Peyer's patch (tissue), 4 donors: Measurements from ENCODE around the gene CLINT1. TPM values are rescaled to one million over a fixed set of nuclear protein-coding genes. Genes with fewer than 3 reads are reported as not detected.
"Not testable (repeated sequence)": the region's sequence is repeated elsewhere in the genome, so short reads cannot be mapped to it uniquely, and the experiment has no call there.

ENCODE experiments used
- DNase-seq, 3 donors: peaks; one replicate each; pipeline ENCODE4 v3.0.0-alpha.2; 2017 to 2019
- H3K27ac ChIP-seq, 4 donors: fragments of 200-600 bp; sonication (generic); one replicate each; pipeline ENCODE4 v1.5.1; 2016 to 2019
- H3K27me3 ChIP-seq, 2 donors: fragments of 200-600 bp; sonication (generic); one replicate each; pipeline ENCODE4 v1.5.1; 2019
- H3K36me3 ChIP-seq, 3 donors: fragments of 200-600 bp; sonication (generic); one replicate each; pipeline ENCODE4 v1.5.1; 2016 to 2019
- H3K4me1 ChIP-seq, 4 donors: fragments of 200-600 bp; sonication (generic); one replicate each; pipeline ENCODE4 v1.5.1; 2016 to 2019
- H3K4me3 ChIP-seq, 4 donors: fragments of 200-600 bp; sonication (generic); 1 replicate in 3 of 4; 2 replicates in 1 of 4; pipeline ENCODE4 v1.5.1; 2016 to 2019; ENCODE audit warnings: mild to moderate bottlenecking in 1 of 4
- H3K9me3 ChIP-seq, 4 donors: fragments of 200-600 bp; sonication (generic); one replicate each; pipeline ENCODE4 v1.5.1; 2016 to 2019; ENCODE audit warnings: mild to moderate bottlenecking in 1 of 4
- CTCF ChIP-seq, 6 experiments: fragments of 450-650 bp in 4 of 6; fragments of 200-600 bp in 2 of 6; sonication (generic) in 1 of 6; IDR thresholded peaks; one replicate each; pipeline ENCODE4 v1.5.1; 2017 to 2019; ENCODE audit warnings: antibody characterized with exemption in 6 of 6, mild to moderate bottlenecking in 3 of 6, moderate library complexity in 1 of 6
- POLR2A ChIP-seq, 2 donors: fragments of 450-650 bp; IDR thresholded peaks; one replicate each; pipeline ENCODE4 v1.5.1; 2017; ENCODE audit warnings: antibody characterized with exemption in 2 of 2, mild to moderate bottlenecking in 2 of 2, moderate library complexity in 2 of 2
- total RNA-seq, 4 donors: library from RNA; depleted of rRNA; stranded (reverse); fragments of >200 nt; gene quantifications; one replicate each; pipeline ENCODE4 v1.1.0, GENCODE V29; 2016

CLINT1 gene
- total RNA-seq, 4 donors from 2014 or later: 115 to 177 (median 133) TPM

- TF ChIP-seq CTCF (IDR thresholded peaks at IDR 0.05): no peak
- TF ChIP-seq POLR2A (IDR thresholded peaks at IDR 0.05): no peak
- no peaks in the 10 kb centered on the region for H3K36me3 ChIP-seq
- peaks cover 0 to 3% (median 0%) of the 10 kb centered on the region in 4 donors for H3K9me3 ChIP-seq
- no peaks in the 10 kb centered on the region for H3K4me1 ChIP-seq
- no peak overlapping the region for H3K27ac ChIP-seq
- no peak for DNase-seq
- no peaks in the 10 kb centered on the region for H3K27me3 ChIP-seq
- no peak overlapping the region for H3K4me3 ChIP-seq
Measured at GRCh38 chr5:157886796-157887380, 27.9 kb upstream of the CLINT1 start.

- DNase-seq, H3K4me3 ChIP-seq, H3K27ac ChIP-seq: not testable (repeated sequence)
Measured at GRCh38 chr5:157885051-157885450, 26.1 kb upstream of the CLINT1 start.

GRCh38 chr5:157881498-157881897, 22.6 kb upstream of the CLINT1 start:
- not testable (repeated sequence) for DNase-seq, H3K27me3 ChIP-seq, H3K9me3 ChIP-seq, H3K4me1 ChIP-seq, H3K4me3 ChIP-seq, H3K27ac ChIP-seq, H3K36me3 ChIP-seq

More at GRCh38 chr5:157885051-157885450, 26.1 kb upstream of the CLINT1 start:
- not testable (repeated sequence) for H3K27me3 ChIP-seq, H3K4me1 ChIP-seq, H3K36me3 ChIP-seq, H3K9me3 ChIP-seq

- Histone ChIP-seq H3K4me3 (no peak overlapping the region), H3K36me3 (no peaks in the 10 kb centered on the region), H3K9me3 (no peaks in the 10 kb centered on the region), H3K27me3 (no peaks in the 10 kb centered on the region), H3K27ac (no peak overlapping the region), H3K4me1 (no peaks in the 10 kb centered on the region)
- no peak for TF ChIP-seq CTCF (IDR thresholded peaks at IDR 0.05)
- DNase-seq: no peak
Measured at GRCh38 chr5:157877821-157878220, 18.9 kb upstream of the CLINT1 start.

GRCh38 chr5:157874861-157875260, 15.9 kb upstream of the CLINT1 start:
- Histone ChIP-seq H3K9me3 (no peaks in the 10 kb centered on the region), H3K27me3 (no peaks in the 10 kb centered on the region), H3K36me3 (no peaks in the 10 kb centered on the region), H3K27ac (no peak overlapping the region), H3K4me1 (no peaks in the 10 kb centered on the region), H3K4me3 (no peak overlapping the region)
- no peak for TF ChIP-seq POLR2A (IDR thresholded peaks at IDR 0.05)
- no peak for TF ChIP-seq CTCF (IDR thresholded peaks at IDR 0.05)
- DNase-seq: no peak

GRCh38 chr5:157870837-157871834, 12.2 kb upstream of the CLINT1 start:
- H3K27ac ChIP-seq: no peak overlapping the region
- H3K27me3 ChIP-seq: no peaks in the 10 kb centered on the region
- DNase-seq: no peak
- H3K36me3 ChIP-seq: no peaks in the 10 kb centered on the region
- H3K4me1 ChIP-seq: no peaks in the 10 kb centered on the region
- TF ChIP-seq CTCF (IDR thresholded peaks at IDR 0.05) (no peak), POLR2A (IDR thresholded peaks at IDR 0.05) (no peak)
- H3K4me3 ChIP-seq: no peak overlapping the region
- H3K9me3 ChIP-seq: no peaks in the 10 kb centered on the region
